GM21528 (cell line): ENCODE results near the gene BHLHE40.

Experiments used
- ATAC-seq: cut with Tn5 transposase; IDR thresholded peaks from one replicate; pipeline ENCODE4 v1.9.1; 2021; ENCODE audit warnings: mild to moderate bottlenecking, moderate library complexity; ENCODE audit not compliant: unreplicated experiment, low FRiP score

The BHLHE40 gene

DNA sequence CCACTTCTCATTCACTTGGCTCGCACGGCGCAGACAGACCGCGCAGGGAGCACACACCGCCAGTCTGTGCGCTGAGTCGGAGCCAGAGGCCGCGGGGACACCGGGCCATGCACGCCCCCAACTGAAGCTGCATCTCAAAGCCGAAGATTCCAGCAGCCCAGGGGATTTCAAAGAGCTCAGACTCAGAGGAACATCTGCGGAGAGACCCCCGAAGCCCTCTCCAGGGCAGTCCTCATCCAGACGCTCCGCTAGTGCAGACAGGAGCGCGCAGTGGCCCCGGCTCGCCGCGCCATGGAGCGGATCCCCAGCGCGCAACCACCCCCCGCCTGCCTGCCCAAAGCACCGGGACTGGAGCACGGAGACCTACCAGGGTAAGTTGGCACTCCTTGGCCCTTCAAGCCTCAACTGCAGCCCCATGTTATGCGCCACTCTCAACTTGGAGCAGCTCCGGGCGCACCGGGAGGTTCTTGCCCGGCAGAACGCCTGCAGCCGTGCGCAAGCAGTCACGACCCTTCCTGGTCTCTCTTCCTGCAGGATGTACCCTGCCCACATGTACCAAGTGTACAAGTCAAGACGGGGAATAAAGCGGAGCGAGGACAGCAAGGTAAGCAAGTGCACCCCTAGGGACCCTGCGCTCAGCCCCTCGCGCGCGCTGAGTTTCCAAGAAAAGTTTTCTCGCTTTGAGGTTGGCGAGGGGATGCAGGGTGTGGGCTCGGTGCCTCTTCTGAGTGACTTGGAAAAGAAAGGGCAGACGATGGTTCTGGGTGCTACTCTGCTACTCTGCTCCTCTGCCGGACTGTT lies at the start of gene BHLHE40:
TSS of gene BHLHE40 (plus strand) at position 10 of the 801 bp plus-strand sequence. CDS start at position 292, 282 bp downstream.
- peak; percentile 4 for ATAC-seq

DNA sequence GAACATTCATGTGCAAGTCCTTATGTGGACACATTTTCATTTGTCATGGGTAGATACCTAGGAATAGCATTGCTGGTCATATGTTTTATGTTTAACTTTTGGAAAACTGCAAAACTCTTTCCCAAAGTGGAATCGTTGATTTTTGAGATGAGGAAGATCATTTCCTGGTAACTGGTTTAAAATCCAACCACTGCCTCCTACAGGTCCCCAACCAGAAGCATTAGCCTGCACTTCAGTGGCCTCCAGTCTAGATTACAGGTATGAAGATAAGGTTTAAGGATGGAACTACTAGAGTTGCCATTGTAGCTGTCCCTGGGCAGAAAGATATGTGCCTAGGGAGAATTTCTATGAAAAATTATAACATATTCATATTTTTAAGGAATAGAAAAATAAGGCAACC lies 48.7 kb upstream of the BHLHE40 start:
- no peak for ATAC-seq

DNA sequence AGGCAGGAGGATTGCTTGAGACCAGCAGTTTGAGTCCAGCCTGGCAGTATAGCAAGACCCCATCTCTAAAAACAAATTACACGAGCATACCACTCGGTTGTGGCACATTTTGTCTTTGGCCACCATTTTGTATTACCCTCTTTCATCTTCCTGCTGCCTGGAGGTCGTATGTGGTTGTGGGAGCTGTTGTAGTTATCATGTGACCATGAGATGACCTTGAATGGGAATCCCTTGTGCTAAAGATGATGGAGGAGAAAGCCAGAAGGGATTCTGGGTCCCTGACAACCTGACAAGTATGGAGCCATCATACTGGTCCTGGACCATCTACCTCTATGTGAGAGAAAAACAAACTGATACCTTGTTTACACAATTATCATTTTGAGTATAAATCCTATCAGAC lies 45.2 kb upstream of the BHLHE40 start:
- no peak for ATAC-seq

DNA sequence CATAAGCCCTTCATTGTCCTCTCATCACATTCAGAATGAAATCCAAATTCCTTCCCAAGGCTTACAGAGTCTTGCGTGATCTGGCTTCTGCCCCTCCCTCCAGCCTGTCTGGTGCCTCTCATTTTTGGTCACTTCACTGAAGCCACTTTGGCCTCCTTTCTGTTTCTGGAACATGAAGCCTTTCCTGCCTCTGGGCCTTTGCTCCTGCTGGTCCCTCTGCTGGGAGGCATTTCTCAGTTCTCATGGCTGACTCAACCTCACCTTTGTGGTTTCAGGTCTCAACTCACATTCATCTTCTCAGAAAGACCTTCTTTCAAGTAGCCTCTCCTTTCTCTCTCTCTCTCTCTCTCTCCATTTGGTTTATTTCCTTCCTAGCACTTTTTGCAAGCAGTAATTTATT lies 43.9 kb upstream of the BHLHE40 start:
- ATAC-seq, result no peak

DNA sequence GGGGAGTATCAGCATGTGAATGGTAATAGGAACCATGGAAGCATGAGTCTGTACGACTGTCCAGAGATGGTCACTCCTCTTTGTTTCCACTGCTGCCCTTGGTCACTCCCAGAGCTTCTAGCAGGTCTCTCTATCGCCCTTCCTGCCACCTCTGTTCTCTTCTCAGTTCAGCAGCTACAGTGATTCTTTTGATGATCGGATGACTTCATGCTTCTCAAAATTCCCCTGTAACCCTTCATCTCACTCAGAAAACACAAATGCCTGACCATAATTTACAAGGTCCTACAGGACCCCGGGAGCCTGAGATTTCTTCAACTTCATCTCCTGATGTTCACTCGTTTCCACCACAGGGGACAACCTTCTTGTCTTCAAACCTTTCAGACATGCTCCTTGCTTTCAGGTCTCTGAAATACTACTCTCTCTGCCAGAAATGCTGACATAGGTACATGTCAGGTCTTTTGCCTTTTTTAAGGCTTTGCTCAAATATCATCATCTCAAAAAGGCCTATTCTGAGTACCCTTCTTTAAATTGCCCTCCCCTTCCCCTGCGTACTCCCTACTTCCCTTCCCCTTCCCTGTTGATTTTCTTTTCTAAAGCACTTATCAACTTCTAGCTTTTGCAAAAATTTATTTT lies 42.1 kb upstream of the BHLHE40 start:
- no peak for ATAC-seq

DNA sequence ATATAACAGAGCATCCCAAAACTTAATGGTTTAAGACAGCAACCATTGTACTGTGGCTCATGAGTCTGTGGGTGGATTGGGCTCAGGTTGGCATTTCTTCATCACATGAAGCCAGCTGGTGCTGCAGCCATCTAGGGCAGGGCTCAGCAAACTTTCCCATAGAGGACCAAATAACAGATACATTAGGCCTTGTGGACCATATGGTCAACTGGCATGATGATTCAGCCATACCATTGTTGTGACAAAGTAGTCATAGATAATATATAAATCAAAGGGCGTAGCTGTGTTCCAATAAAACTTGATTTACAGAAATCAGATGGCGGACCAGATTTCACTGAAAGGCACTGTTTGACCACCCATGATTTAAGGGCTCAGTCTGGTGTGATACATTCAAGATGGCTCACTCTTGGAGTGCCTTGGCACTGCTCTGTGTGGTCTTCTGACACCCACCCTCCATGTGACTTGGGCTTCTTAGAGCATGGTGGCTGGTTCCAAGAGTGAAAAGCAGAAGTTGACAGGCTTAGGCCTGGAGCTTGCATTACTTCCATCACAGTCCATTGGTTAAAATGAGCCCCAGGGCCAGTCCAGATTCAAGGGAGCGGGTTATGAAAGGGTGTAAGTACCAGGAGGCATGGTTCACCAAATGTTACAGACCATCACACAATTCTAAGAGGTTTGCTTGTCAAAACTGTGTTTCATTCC lies 40.8 kb upstream of the BHLHE40 start:
- no peak for ATAC-seq

DNA sequence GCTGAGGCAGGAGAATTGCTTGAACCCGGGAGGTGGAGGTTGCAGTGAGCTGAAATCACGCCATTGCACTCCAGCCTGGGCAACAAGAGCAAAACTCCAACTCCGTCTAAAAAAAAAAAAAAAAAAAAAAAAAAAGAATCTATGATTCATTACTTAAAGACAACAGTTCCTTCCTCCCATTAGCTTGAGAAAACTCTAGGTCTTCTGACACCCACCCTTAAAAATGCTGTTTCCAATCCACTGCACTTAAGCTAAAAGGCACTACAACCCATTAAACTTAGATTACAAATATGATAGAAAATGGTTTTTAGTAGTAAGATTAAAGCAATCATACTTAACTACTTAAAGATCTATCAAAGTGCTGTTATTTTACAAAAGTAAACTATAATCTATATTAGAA lies 40.0 kb upstream of the BHLHE40 start:
- ATAC-seq, result no peak

DNA sequence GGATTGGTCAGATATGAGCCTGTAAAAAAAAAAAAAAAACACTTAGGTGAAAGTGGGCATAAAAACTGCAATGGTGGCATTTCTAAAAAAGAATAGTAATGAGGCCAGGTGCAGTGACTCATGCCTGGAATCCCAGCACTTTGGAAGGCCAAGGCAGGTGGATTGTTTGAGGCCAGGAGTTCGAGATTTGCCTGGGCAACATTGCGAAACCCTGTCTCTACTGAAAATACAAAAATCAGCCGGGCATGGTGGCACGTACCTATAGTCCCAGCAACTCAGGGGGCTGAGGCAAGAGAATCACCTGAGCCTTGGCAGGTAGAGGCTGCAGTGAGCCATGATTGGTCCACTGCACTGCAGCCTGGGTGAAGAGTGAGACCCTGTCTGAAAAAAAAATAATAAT lies 38.3 kb upstream of the BHLHE40 start:
- no peak for ATAC-seq

DNA sequence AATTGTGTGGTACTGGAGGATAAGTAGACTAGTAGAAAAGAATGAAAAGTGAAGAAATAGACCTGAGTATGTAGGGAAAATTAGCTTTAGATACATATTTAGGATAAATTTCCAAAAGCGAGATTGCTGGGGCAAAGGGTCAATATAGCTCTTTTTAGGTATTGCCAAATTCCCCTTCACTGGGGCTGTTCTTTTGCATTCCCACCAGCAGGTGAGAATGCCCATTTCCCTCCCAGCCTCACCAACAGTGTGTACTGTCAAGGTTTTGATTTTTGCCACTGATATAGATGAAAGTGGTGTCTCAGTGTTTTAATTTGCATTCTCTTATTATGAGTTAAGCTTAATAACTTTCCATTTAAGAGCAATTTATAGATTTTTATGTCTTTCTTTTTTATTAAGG lies 35.7 kb upstream of the BHLHE40 start:
- ATAC-seq, result no peak

DNA sequence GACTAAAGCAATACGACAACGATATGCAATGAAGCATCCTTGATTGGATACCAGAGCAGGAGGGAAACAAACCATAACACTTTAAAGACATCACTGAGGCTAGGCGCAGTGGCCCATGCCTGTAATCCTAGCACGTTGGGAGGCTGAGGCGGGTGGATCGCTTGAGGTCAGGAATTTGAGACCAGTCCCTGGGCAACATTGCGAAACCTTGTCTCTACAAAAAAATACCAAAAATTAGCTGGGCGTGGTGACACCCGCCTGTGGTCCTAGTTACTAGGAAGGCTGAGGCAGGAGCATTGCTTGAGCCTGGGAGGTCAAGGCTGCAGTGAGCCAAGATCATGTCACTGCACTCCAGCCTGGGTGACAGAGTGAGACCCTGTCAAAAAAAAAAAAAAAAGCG lies 33.9 kb upstream of the BHLHE40 start:
- ATAC-seq, result no peak

DNA sequence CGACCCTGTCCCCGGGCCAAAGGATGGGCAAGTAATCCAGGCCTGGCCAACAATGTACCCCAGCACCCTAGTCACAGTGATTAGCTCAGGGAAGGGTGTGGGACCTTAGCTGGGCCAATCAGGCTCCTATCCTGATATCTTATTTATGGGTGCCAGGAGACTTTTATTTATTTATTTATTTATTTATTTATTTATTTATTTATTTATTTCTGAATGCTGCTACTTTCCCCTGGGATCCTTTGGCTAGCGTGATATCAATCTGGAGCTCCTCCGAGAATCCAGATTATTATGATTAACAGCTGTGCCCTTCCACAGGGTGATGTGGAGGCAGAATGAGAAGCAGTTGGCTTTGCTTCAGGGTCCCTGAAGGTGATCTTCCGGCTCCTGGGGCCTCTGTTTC lies 32.2 kb upstream of the BHLHE40 start:
- ATAC-seq, result no peak

DNA sequence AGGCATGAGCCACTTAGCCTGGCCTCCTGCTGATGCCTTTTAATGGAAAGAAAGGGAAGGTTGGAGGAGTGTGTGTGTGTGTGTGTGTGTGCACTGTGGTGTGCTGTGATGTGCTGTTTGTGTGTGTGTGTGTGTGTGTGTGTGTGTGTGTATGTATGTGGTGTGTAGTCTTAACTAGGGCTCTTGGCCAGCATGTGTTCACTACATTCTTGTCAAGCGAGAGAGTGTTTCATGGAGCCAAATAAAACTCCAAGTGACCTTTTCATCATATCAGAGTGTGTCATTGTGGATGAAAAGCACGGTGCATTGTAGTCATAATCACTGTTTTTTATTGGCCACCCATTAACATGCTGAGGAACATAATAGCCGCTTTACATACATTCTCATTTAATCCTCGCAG lies 30.8 kb upstream of the BHLHE40 start:
- ATAC-seq, result no peak

DNA sequence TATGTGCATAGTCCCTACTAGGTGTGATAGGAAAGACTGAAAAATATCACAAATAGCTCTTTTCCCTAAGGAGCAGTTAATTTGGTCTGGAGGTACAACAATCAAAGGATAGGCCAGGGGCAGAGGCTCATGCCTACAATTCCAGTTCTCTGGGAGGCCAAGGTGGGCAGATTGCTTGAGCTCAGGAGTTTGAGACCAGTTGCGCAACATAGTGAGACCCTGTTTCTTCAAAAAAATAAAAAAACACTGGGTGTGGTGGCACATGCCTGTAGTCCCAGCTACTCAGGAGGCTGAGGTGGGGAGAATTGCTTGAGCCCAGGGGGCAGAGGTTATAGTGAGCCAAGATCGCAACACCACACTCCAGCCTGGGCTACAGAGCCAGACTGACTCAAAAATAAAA lies 30.2 kb upstream of the BHLHE40 start:
- no peak for ATAC-seq

DNA sequence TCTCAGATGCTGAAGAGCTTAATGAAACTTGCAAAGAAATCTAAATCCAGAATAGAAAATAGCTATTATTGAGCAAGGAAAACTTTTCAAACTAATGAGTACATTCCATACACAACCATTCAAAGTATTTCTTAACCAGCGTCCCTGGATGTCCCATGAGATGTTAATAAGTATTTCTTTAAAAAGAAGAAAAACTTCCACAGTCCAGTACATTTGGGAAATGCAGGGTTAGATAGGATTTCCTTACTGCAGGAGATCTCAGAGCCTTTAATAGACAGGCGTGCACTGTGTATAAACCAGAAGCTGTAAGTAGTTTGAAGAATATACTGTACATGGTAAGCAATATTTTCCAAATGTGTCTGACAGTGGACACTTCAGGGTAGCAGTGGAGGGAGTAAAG lies 29.6 kb upstream of the BHLHE40 start:
- ATAC-seq, result no peak

DNA sequence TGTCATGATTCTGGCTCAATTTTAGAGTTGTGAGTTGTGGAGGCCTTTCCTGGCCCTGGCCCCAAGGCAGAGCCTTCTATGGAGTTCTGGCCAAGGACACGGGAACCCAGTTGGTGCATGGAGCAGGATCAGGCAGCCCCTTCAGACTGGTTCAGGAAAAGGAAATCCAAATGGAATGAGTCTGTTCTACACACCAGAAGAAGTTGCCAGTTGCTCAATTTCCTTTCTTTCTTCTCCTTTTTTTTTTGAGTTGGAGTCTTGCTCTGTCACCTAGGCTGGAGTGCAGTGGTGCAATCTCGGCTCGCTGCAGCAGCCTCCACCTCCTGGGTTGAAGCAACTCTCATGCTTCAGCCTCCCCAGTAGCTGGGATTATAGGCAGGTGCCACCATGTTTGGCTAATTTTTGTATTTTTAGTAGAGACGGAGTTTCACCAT lies 28.9 kb upstream of the BHLHE40 start:
- ATAC-seq, result no peak

DNA sequence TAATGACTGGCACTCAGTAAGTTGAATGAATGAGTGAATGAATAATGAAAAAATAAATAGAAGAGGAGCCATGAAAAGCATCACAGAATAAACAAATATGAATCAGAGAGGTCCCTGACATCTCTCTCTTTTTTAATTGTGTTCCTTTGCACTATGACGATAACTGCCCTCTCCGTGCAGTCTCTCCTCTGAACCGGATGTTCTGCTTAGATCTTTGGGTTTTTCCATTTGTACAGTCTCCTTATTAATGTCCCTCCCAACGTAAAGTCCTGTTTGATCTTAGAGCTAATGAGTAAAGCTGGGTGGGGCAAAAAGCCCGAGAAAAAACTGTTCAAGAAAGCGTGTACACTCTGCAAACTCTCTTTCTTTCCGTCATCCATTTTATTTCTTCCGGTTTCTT lies 28.3 kb upstream of the BHLHE40 start:
- ATAC-seq, result no peak

DNA sequence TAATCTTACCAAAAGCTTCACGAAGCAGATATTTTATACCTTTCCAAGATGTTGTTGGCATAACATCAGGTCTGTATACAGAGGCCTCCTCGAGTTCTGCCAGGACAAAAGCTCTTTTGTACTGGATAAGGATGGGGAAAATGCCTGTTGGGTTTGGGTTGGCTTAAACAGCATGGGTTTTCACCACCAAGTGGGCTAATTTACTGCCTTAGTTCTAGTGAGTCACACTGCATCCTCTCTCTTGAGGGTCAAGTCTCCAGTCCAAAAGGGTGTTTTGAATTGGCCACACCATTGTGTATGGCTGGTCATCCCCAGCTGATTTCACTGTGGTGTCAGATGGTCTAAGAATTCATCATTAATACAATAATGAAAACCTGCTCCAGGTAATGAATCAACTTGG lies 26.1 kb upstream of the BHLHE40 start:
- no peak for ATAC-seq

DNA sequence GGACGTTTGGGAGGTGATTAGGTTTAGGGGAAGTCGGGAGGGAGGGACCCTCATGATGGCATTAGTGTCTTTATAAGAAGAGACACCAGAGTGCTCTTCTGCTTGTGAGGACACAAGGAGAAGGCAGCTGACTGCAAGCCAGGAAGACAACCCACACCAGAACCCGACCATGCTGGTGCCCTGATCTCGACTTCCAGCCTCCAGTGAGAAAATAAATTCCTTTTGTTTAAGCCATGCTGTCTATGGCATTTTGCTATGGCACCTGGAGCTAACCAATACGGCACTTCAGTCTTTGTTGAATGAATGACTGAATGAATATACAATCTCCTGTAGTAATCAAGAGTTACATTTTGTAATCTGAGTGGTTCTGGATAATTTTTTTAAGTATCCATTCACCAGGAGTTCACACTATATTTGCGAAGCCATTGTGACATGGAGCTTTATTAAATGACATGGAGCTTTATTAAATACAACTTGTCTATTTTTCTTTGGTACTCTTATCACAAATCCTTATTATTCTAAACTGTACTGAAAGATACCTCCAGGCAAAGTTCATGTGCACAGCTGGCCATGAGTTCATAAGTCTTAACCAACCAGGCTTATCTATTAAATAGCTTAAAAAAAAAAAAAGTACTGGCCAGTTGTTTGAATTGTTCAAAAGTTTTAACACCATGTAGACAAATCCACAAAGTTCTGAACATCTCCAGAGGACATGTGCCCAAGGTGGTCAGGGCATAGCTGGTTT lies 24.8 kb upstream of the BHLHE40 start:
- no peak for ATAC-seq

DNA sequence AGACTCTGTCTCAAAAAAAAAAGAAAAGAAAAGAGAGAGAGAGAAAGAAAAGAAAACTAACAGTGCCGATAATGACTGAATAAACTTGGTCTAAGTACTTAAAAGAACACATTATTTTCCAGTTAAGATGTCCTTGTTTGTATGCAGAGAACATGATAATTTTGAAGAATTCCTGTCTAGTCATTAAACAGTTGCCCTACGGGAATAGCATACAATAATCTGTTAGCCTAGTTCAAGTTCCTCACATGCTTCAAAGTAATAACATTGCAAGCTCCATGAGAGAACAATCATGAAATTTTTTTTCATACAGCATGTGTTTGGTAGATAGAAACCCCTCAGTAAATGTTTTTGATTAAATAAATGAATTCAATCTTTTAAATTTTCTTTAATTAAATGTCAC lies 23.1 kb upstream of the BHLHE40 start:
- ATAC-seq, result no peak

DNA sequence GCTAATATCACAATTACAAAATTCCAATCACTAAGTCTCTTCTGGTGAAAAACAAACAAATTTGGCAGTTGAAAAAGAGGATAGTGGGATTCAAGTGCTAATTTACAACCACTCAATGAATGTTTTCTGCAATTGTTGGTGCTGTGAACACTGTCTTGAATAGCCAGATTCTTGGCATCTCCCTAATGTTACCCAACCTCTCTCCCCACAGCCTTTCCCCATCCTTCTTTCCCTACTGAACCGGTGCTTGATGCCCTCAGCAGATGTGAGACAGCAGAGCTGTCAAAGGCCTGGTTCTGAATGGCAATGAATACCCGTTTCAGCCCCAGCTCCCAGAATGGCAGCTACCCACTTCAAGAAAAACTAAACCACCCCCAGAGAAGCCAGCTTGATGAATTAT lies 22.5 kb upstream of the BHLHE40 start:
- no peak for ATAC-seq

DNA sequence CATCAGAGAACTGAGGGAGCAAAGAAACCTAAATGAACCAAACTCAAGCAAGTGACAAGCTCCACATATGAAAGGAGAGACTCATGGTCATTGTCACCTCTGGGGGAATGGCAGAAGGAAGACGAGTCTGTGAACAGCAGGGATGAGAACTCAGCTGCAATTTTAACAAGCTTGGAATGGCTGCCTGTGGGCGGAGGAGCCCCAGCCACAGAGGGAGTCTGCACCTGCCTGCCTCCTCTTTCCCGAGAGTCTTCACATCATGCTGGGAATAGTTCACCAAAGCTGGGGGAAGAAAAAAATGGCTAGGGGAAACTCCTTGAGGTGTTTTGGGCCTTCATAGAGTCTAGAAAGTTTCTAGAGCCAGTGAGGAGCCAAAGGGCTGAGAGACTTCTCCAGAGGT lies 21.3 kb upstream of the BHLHE40 start:
- ATAC-seq, result no peak
